Skeletal muscle satellite cell (primary cell): Measurements from ENCODE around the gene RBMS1.
A peak's percentile ranks its signal among the peaks of the same experiment; 100 is the strongest.

Experiments
- H3K27me3 ChIP-seq: 2 replicates; pipeline ENCODE4 v1.7.0; 2013; ENCODE audit warnings: low read length; ENCODE audit not compliant: control insufficient read depth, insufficient read depth
- H3K36me3 ChIP-seq: 2 replicates; pipeline ENCODE4 v1.7.0; 2013; ENCODE audit warnings: mild to moderate bottlenecking, control low read depth, low read length; ENCODE audit not compliant: insufficient read depth
- H3K4me1 ChIP-seq: 2 replicates; pipeline ENCODE4 v1.7.0; 2013; ENCODE audit warnings: low read length; ENCODE audit not compliant: control insufficient read depth, insufficient read depth
- H3K4me2 ChIP-seq: 2 replicates; pipeline ENCODE4 v1.7.0; 2013; ENCODE audit warnings: mild to moderate bottlenecking, low read length
- H3K4me3 ChIP-seq: 2 replicates; pipeline ENCODE4 v1.7.0; 2013; ENCODE audit warnings: low read length
- H3K9ac ChIP-seq: 2 replicates; pipeline ENCODE4 v1.7.0; 2013; ENCODE audit warnings: mild to moderate bottlenecking, low read depth, low read length, moderate library complexity
- H3K9me3 ChIP-seq: replicated peaks from 2 replicates; pipeline ENCODE4 v1.7.0; 2013; ENCODE audit warnings: mild to moderate bottlenecking, control low read depth, low read length

RBMS1 gene

DNA sequence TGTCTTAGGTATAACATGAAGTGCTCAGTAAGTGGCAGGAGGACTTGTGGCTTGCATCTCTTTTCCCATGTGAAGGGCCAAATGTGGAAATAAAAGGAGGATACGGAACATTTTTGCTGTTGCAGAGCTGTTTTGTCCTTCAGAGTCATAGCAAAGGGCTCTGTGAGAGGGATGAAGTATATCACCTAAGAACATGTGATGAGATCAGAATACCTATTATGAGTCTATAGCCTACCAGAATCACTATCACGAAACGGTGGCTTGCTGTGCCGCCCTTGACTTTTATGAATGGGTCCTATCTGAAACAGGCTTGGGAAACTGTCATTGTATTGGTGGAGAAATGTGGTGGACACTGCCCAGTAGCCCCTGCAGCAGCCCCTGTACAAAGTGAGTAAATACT is 226.6 kb downstream of the RBMS1 start:
- Histone ChIP-seq H3K4me3 (no peak overlapping the region), H3K27me3 (no peaks in the 10 kb centered on the region), H3K9me3 (no peaks in the 10 kb centered on the region), H3K36me3 (peaks cover 14% of the 10 kb centered on the region), H3K9ac (no peak overlapping the region), H3K4me1 (peaks cover 39% of the 10 kb centered on the region), H3K4me2 (no peak overlapping the region)

GRCh38 chr2:160266037-160266551 is 227.5 kb downstream of the RBMS1 start:
- no peak overlapping the region for H3K4me2 ChIP-seq
- H3K9me3 ChIP-seq, result no peaks in the 10 kb centered on the region
- H3K4me3 ChIP-seq, result no peak overlapping the region
- H3K36me3 ChIP-seq, result peaks cover 4% of the 10 kb centered on the region
- H3K4me1 ChIP-seq, result peaks cover 32% of the 10 kb centered on the region
- H3K9ac ChIP-seq, result no peak overlapping the region
- H3K27me3 ChIP-seq, result no peaks in the 10 kb centered on the region

- no peaks in the 10 kb centered on the region for H3K9me3 ChIP-seq
- H3K4me1 ChIP-seq, result peaks cover 14% of the 10 kb centered on the region
- no peaks in the 10 kb centered on the region for H3K27me3 ChIP-seq
Measured at GRCh38 chr2:160264308-160264707, 229.3 kb downstream of the RBMS1 start.

GRCh38 chr2:160261732-160262131 is 231.9 kb downstream of the RBMS1 start:
- H3K4me2 ChIP-seq, result no peak overlapping the region
- H3K4me3 ChIP-seq, result no peak overlapping the region
- H3K9me3 ChIP-seq, result no peaks in the 10 kb centered on the region
- no peaks in the 10 kb centered on the region for H3K36me3 ChIP-seq
- H3K4me1 ChIP-seq, result peaks cover 6% of the 10 kb centered on the region
- H3K9ac ChIP-seq, result no peak overlapping the region
- H3K27me3 ChIP-seq, result no peaks in the 10 kb centered on the region

More at GRCh38 chr2:160264308-160264707, 229.3 kb downstream of the RBMS1 start:
- no peak overlapping the region for H3K4me3 ChIP-seq
- H3K4me2 ChIP-seq, result no peak overlapping the region
- H3K9ac ChIP-seq, result no peak overlapping the region
- H3K36me3 ChIP-seq, result no peaks in the 10 kb centered on the region

DNA sequence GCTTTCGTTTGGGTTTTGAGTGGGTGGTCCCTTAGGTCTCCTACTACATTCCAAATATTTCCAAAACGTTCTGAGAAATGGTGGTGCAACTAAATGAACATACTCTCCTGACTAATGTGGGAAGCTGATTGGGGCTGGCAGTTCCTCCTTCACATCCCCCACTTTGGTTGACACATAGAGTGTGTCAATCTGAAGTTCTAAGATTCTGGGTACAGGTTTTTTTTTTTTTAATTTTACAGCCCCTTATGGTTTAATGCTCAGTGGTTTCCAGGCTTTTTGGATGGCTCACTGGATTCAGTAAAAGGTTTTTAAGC is 235.2 kb downstream of the RBMS1 start:
- no peak overlapping the region for H3K4me2 ChIP-seq
- H3K9me3 ChIP-seq, result no peaks in the 10 kb centered on the region
- no peaks in the 10 kb centered on the region for H3K36me3 ChIP-seq
- no peaks in the 10 kb centered on the region for H3K27me3 ChIP-seq
- peaks cover 30% of the 10 kb centered on the region for H3K4me1 ChIP-seq
- H3K4me3 ChIP-seq, result no peak overlapping the region
- no peak overlapping the region for H3K9ac ChIP-seq

- Histone ChIP-seq H3K4me2 (no peak overlapping the region), H3K4me3 (no peak overlapping the region), H3K9ac (no peak overlapping the region), H3K27me3 (no peaks in the 10 kb centered on the region), H3K4me1 (peaks cover 34% of the 10 kb centered on the region), H3K36me3 (no peaks in the 10 kb centered on the region), H3K9me3 (no peaks in the 10 kb centered on the region)
Measured at GRCh38 chr2:160257743-160258491, 235.7 kb downstream of the RBMS1 start.

DNA sequence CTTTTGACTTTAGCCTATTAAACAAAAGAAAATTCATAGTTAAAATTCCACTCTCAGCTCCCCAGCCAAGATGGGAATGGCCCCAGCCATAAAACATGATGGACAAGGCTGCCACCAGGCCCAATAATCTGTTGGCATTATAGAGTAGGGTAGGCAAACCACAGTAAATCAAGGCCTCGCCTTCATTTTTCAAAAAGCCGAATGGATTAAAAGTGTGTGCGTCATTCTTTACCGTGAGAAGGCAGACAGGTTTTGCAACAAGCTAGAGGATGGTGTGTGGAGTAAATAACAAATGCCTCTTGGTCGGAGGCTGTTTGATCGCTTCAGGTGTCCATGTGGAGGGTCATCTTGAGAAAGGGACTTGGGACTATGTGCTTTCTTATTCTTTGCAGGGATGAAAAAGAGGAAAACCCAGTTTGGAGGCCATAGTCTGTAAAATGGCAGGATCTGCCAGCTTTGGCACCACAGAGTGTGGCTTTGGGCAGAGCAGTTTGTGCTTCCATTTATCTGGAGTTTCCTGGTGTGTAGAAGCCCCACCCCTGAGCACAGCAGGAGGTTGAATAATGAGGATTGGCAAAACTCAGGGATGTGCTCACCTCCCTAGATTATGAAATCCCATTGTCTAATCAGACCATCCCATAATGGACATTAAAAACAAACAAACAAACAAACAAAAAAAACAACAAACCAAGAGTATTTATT is 236.4 kb downstream of the RBMS1 start:
- H3K36me3 ChIP-seq, result no peaks in the 10 kb centered on the region
- no peak overlapping the region for H3K9ac ChIP-seq
- no peak overlapping the region for H3K4me2 ChIP-seq
- no peaks in the 10 kb centered on the region for H3K27me3 ChIP-seq
- H3K4me1 ChIP-seq, result peaks cover 41% of the 10 kb centered on the region
- no peak overlapping the region for H3K4me3 ChIP-seq
- H3K9me3 ChIP-seq, result no peaks in the 10 kb centered on the region

GRCh38 chr2:160256507-160256906 is 237.1 kb downstream of the RBMS1 start:
- Histone ChIP-seq H3K36me3 (no peaks in the 10 kb centered on the region), H3K9ac (no peak overlapping the region), H3K27me3 (no peaks in the 10 kb centered on the region), H3K4me1 (peaks cover 47% of the 10 kb centered on the region), H3K9me3 (no peaks in the 10 kb centered on the region), H3K4me3 (no peak overlapping the region), H3K4me2 (no peak overlapping the region)

DNA sequence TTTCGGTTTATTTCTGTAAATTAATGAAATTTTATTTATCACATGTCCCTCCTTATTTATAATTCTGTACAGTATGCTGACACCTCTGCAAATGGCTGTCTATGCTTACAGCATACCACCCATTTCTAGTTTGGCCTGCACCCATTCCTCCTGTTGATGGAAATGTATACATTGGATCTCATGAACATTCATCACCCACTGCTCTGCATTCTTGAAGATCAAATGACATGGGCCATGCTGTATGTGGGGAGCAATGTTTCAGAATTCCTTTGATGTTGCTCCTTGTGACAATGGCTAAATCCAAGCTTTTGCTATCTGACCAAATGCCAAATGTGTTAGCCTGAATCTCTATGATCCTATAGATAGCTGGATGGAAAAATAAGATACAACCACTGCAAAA is 238.2 kb downstream of the RBMS1 start:
- Histone ChIP-seq H3K36me3 (no peaks in the 10 kb centered on the region), H3K4me1 (peaks cover 48% of the 10 kb centered on the region), H3K9ac (no peak overlapping the region), H3K27me3 (no peaks in the 10 kb centered on the region), H3K4me3 (no peak overlapping the region), H3K9me3 (no peaks in the 10 kb centered on the region), H3K4me2 (no peak overlapping the region)

GRCh38 chr2:160254189-160254762 is 239.3 kb downstream of the RBMS1 start:
- H3K4me1 ChIP-seq, result peaks cover 48% of the 10 kb centered on the region
- no peaks in the 10 kb centered on the region for H3K36me3 ChIP-seq
- H3K9me3 ChIP-seq, result no peaks in the 10 kb centered on the region
- H3K4me2 ChIP-seq, result peak overlapping the region; percentile 55
- peak overlapping the region; percentile 25 for H3K9ac ChIP-seq
- H3K27me3 ChIP-seq, result no peaks in the 10 kb centered on the region
- peak overlapping the region; percentile 27 for H3K4me3 ChIP-seq

GRCh38 chr2:160253440-160254188 is 240.0 kb downstream of the RBMS1 start:
- peak overlapping the region; percentile 67 for H3K9ac ChIP-seq
- H3K4me2 ChIP-seq, result peak overlapping the region; percentile 55
- no peaks in the 10 kb centered on the region for H3K9me3 ChIP-seq
- H3K36me3 ChIP-seq, result no peaks in the 10 kb centered on the region
- H3K4me3 ChIP-seq, result peak overlapping the region; percentile 27
- H3K4me1 ChIP-seq, result peaks cover 48% of the 10 kb centered on the region
- no peaks in the 10 kb centered on the region for H3K27me3 ChIP-seq
